ENCODE measurements around the gene ATP5F1E.

- TF ChIP-seq, protein P1, sequence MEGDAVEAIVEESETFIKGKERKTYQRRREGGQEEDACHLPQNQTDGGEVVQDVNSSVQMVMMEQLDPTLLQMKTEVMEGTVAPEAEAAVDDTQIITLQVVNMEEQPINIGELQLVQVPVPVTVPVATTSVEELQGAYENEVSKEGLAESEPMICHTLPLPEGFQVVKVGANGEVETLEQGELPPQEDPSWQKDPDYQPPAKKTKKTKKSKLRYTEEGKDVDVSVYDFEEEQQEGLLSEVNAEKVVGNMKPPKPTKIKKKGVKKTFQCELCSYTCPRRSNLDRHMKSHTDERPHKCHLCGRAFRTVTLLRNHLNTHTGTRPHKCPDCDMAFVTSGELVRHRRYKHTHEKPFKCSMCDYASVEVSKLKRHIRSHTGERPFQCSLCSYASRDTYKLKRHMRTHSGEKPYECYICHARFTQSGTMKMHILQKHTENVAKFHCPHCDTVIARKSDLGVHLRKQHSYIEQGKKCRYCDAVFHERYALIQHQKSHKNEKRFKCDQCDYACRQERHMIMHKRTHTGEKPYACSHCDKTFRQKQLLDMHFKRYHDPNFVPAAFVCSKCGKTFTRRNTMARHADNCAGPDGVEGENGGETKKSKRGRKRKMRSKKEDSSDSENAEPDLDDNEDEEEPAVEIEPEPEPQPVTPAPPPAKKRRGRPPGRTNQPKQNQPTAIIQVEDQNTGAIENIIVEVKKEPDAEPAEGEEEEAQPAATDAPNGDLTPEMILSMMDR (IDR thresholded peaks at IDR 0.05): no peak
- no peak for TF ChIP-seq POLR2A (IDR thresholded peaks at IDR 0.05)
- TF ChIP-seq EP300 (IDR thresholded peaks at IDR 0.05): no peak
Observed at GRCh38 chr20:59026904-59027740, 5.0 kb downstream of the ATP5F1E start.

All from upper lobe of left lung (tissue), 4 donors.